GM19467 (cell line): ENCODE measurements around the gene CNIH3.
A peak's percentile ranks its signal among the peaks of the same experiment; 100 is the strongest.

Experiments
- ATAC-seq: cut with Tn5 transposase; IDR thresholded peaks from one replicate; pipeline ENCODE4 v1.9.1; 2021; ENCODE audit warnings: mild to moderate bottlenecking, moderate library complexity; ENCODE audit not compliant: unreplicated experiment

CNIH3 gene

DNA sequence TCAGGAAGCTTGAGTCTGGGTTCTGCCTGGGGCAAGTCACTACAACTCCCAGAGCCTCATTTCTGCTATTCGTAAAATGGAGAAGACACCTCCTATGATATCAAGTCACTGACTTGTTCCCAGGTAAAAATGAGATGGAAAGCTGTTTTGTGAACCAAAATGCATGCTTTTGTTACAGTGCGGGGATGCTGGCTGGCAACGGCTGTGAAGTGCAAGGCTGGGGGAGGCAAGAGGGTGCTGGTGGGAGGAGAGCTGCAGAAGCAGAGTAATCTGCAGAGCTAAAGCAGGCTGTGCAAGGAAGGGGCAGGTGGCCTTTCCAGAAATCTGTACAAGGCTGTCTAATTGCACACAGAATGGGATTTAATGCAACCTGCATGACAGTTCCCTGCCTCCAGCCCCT, 150.9 kb downstream of the CNIH3 start:
- ATAC-seq, result no peak

DNA sequence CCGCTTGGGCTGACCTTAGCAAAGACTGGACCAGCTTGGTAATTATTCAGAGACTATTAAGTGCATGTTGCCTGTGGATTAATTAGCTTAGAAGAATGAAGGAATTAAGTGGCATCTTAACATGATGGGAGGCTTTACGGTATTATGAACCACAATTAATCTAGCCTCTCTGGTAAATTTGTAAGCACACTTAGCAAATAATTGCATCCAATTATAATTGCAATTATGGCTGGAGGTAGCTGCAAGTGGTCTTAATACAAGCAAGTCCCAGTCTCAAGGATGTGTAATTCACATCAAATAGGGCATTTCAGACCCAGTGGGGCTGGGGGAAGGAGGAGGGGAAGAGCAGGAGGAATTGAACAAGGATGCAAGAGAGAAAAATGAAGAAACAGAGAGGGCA, 151.6 kb downstream of the CNIH3 start:
- ATAC-seq, result no peak

DNA sequence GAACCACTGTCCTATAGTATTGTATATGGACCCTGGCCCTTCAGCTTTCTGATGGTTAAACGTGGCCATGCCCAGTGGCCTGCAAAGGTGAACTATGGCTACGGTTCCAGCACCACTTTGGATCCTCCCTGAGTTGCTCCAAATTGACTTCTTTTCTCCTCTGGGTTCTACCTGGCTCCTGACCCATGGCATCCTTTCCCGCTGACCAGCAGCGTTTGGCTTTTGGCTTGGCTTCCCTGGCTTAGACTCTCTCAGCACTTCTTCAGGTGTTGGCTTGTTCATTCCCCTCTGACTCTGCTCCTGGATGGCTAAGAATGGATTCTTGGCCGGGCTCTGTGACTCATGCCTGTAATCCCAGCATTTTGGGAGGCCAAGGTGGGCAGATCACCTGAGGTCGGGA, 152.9 kb downstream of the CNIH3 start:
- ATAC-seq, result no peak

DNA sequence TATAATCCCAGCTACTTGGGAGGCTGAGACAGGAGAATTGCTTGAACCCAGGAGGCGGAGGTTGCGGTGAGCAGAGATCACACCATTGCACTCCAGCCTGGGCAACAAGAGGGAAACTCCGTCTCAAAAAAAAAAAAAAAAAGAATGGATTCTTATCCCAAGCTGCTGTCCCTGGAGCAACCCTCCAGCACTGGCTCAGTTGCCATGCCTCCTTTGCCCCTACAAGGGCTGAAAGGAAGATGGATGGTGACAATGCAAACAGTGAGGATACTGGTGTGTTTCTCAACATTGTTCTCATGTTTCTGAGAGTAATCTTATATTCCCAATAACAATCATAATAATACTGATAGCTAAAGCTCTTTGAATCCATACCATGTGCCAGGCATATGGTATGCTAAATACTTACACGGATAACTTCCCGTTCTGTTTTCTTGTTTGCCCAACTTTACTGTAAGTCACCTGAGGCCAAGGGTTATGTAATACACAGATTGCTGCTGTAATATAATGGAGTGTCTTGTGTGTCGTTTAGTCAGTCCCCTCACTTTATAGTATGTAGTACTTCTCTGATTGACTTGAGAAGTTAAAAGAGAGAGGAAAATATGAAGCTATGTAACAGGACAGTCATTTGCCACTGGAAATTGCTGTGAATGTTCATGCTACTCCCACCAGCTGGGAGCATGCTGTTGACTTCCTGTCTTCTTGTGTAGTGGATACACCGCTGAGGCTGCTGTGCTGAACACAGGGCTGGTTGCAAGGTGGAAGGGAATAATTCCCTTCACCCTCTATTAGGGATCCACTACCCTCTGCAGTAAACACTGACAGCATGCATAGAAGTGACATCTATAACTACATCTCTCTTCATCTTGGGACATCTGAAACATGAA, 153.6 kb downstream of the CNIH3 start:
- no peak for ATAC-seq

DNA sequence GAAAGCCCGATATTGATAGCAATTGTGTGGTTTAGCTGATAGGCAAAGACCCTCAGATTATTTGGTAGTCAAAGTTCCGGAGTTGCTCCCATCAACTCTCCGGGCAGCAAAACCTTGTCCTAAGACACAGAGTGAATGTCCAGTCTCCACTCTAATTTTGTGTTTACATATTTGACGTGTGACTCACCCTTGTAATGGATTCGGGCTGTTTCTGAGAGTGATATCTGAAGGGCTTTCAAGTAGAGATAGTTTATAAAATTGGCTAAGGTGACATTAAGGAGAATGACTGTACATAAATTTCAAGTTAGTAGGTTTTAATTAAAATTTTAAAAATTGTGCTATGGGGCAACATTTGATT, 154.2 kb downstream of the CNIH3 start:
- no peak for ATAC-seq

DNA sequence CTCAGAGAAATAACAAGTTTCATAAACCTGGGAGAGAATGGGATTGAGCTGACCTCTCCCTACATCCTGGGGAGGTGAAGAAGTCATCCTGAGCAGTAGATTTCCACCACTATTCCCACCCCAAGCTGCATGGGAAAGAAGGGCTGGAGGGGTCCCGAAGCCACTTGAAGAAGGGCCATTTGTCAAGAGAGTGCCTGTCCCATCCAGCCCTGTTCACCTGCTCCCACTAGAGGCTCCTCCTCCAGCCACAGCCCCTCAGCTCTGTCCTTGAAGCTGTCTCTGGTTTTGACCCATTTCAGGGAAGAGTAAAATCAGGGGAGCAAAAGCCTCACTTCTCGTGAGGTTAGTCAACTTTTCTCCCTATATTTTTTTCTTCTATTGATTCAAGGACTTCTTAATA, 157.5 kb downstream of the CNIH3 start:
- no peak for ATAC-seq

DNA sequence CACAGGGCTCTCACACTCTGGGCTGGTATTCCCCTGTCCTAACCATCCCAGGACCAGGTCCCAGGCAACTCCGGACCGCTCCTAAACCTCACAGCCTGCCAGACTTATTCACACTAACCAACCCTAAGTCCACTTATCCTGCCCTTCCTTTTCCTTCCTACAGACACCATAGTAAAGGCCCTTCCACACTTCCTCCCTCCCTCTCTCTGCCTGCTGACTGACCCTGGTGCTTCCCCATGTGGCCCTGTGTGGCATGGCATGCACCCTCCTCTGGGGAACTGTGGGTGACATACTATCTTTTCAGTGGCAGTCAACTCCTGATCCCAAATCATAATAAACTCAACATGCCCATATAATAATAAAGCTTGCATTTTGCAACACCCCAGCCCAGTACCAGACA, 158.3 kb downstream of the CNIH3 start:
- ATAC-seq, result no peak

DNA sequence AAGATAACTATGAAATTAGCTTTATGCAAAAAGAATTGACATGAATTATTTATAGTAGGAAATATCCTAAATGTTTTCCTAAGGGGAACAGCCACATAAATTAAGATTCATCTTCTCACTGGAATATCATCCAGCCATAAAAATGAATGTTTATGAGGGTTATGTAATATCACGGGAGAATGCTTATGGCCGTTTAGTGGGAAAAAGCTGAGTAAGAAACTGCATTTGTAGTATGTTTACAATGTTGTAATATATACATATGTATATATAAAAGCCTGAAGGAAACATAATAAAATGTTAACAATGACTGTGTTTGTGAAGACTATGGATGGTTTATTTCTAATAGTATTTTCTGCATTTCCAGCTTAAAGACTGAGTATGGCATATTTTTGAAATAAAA, 161.1 kb downstream of the CNIH3 start:
- no peak for ATAC-seq

DNA sequence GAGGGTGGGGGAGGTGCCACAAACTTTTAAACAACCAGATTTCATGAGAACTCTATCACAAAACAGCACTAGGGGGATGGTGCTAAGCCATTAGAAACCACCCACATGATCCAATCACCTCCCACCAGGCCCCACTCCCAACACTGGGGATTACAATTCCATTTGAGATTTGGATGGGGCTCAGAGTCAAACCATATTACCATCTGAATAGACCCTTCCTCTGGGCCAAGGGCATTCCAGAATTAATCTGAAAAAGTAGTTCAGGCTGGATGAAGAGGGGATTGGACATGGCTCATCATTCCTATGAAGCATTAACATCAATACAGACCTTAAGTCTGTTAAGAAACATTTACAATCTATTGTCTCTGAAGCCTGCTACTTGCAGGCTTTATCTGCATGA, 163.4 kb downstream of the CNIH3 start:
- no peak for ATAC-seq

DNA sequence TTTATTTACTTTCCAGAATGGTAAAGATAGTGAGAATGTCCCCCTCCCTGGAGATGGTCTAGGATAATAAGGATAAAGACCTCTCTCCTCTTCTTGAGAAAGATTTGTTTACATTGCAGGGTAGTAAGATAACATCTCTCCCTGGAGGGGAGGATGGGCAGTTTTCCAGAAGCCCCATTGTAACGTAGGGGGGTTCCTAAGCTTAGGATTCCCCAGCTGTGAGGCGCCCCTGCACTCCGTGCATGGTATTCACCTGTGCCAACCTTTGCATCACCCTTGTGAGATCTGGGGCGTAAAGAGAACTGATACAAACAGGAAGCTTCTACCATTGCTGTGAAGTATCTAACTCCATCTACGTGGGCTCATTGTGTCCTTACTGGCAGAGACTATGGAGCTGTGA, 164.6 kb downstream of the CNIH3 start:
- no peak for ATAC-seq

DNA sequence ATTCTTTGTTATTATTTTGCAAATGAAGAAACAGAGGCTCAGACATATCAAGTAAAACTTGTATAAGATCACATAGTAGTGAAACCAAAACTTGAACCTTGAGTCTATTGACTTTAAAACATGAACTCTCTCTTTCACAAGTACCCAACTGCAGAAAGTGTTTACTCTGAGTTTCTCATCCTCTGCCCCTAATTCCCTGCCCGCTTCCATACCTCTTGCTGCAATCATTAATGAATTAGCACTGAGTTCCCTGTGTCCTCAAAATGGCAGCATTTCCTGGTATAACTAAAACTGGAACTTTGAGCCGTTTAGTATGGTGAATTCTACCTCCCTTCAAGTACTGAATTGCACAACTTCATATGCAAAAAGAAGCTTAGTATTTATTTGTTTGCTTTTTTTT, 165.7 kb downstream of the CNIH3 start:
- no peak for ATAC-seq

DNA sequence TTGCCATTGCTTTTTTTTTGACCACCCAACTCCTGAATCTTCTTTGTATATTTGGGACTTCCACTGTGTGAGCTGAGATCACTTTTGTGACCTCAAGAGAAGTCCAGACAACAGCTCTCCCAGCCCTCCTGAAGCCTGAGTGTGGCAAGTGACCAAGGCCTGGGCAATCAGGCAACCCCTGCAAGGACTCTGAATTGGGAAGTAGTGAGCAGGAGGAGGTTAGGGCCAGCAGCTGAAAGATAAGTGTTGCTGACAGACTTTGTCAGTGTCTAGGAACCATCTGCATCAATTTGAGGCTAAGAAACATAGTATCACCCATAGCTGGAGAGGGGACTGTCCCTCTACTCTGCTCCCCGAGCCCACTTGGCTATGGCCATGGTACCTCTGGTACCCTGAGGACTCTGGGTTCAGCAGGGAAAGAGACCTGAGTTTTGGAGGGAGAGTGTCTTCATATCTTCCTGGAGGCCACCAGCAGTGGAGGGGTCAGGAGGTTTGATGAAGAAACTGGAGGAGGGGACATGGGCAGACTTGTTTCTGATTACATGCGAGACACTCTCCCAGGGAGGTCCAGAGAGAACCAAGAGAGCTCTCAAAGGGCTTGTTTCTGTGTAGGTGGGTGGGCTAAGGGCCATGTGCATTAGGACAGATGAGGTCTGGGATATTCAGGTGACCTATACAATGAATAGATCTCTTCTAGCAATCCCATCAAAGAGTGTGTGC, 166.3 kb downstream of the CNIH3 start:
- ATAC-seq, result no peak

DNA sequence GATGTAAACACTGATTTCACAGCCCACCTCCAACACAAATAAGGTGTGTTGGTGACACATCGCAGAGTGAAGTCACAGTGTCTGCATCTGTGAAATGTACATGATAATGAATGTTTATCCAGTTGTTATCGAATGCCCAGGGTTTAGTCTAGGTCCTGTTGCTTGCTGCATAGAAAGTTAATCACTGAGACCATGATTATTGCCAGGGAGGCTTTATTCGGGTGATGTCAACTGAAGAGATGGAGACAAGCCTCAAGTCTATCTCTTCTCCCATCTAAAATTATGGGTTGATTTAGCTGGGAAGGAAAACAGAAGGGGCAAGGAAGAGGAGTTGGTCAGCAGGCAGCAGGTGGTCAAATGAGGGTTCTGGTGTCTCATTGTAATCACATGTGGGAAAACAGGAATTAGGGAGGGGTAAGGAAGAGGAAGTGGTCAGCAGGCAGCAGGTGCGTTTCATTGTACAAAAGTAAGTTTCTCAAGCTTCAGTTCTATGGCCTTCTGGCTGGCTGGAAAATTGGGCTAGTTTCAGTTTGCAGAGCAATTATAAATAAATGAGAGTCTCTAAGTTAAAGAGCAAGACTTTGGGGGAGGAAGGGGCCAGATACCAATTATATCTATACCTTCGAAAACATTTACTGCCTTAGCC, 167.0 kb downstream of the CNIH3 start:
- peak; percentile 57 for ATAC-seq

DNA sequence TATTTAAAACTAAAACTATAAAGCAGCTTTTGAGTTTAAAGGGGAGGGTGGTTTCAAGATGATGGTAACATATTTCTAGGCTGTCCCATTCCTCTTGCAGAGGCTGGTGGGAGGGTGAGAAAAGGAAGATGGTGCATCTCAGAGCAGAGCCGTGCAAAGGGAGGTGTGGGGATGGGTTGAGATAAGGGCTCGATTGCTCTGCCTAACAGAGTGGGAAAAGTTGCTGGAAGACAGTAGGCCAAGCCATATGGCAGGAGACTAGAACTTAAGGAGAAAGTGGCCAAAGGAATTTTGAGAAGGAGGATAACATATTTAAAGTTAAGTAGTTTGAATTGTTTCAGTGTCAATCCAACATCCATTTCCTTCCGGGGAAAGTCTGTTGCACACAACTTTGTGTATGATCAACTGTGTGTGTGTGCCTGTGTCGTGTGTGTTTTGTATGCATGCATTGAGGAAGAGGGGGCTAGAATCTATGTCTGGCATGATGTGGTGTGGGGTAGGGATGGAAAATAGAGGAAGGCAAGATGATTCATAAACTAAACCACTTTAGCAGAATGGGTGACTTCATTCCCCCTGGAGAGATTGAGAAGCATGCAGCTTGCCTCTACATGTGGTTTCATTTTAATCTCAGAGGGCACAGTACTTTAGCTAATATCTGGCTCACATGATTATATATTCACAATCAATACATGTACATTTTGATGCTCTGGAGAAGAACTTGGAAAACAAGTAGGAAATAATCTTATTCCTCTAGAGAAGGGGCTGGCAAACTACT, 168.3 kb downstream of the CNIH3 start:
- no peak for ATAC-seq

DNA sequence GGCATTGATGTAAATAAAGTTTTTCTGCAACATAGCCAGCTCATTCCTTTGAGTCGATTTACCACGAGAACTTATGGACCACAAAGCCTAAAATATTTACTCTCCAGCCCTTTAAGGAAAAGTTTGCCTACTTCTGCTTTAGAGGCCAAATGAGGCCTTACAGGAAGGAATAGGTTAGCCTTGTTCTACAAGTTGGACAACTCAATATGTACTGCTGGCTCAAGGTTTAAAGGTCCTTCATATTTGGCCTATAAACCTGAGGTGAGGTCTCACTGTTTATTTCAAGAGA, 168.9 kb downstream of the CNIH3 start:
- ATAC-seq, result no peak

DNA sequence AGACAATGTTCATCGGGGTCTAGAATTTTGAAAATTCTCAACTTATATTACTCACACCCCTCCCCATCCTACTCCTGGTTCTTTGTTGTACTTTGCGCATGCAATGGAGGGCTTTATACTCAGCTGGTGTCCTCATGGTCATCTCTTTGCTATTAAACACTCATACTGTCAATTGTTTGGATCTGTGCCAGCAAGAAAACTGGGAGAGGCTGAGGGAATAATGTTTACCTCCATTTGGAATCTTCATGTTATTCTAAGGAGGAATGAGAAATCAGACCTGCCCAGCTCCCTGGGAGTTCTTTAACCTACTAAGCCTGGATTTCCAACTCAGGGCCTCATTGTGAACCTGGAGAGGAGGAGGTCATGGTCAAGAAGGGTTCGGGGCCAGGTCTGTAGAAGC, 169.5 kb downstream of the CNIH3 start:
- no peak for ATAC-seq

DNA sequence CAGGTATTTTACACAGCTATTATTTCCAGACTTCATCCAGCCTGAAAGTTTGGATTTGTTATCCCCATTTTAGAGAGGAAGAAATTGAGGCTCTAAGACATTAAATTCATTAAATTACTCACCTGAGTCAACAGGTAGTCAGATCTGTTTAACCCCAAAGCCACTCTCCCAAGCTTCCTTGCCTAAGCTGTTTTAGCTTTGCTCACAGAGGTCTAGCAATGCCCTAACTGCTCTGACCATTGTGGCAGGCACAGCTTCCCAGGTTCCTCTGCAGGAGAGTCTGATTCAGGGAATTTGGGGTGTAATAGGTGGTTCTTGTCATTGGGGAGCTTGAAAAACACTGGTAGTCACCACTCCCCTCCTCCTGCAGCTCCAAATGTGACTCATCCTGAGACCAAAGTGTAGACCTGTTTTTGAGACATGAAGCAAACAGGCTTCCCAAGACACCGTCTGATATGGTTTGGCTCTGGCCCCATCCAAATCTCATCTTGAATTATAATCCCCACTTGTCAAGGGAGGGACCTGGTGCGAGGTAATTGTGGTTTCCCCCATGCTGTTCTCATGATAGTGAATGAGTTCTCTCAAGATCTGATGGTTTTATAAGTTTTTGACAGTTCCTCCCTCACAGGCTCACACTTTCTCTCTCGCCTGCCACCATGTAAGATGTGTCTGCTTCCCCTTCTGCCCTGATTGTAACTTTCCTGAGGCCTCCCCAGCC, 170.6 kb downstream of the CNIH3 start:
- no peak for ATAC-seq

DNA sequence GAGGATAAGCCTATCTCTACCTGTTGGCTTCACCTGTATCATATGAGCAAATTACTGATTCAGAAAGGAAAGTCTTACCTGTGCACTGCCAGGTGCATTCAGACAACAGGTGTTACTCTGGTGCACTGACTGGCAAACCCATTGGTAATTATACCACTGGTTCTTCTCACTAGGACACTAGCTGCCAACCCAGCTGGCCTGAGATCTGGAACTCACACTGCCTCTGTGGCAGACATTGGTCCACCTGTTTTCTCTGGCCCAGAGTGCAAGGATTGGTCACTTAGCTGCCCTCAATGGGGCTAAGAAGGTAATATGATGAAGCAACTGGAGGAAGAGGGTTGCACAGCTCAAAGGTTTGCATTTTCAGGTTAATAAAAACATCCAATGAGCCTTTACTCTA, 173.2 kb downstream of the CNIH3 start:
- no peak for ATAC-seq
